Natural killer cell (primary cell): ENCODE measurements around the gene LRRC2. TPM values are rescaled to one million over a fixed set of nuclear protein-coding genes. Genes with fewer than 3 reads are reported as not detected.
A peak's percentile ranks its signal among the peaks of the same experiment; 100 is the strongest.

Source experiments
- ATAC-seq, 3 donors: fragments of 150-1000 bp in 2 of 3; fragments of 200-7000 bp in 1 of 3; cut with Tn5 transposase; 1 replicate in 1 of 3; 2 replicates in 2 of 3; pipeline ENCODE4 v1.10.0; 2021; ENCODE audit warnings: mild to moderate bottlenecking in 2 of 3, moderate library complexity in 2 of 3
- DNase-seq, 2 donors: peaks; one replicate each; pipeline versions ENCODE4 v3.0.0 to v3.0.0-alpha.2; 2013 to 2021; ENCODE audit warnings: mixed read lengths in 1 of 2
- H3K27ac ChIP-seq: one replicate; pipeline ENCODE4 v1.5.1; 2013; ENCODE audit warnings: mild to moderate bottlenecking, low read length
- H3K27me3 ChIP-seq: one replicate; pipeline ENCODE4 v1.6.1; 2013; ENCODE audit warnings: low read length; ENCODE audit not compliant: control insufficient read depth, insufficient read depth
- H3K36me3 ChIP-seq: one replicate; pipeline ENCODE4 v1.6.1; 2013; ENCODE audit warnings: low read length; ENCODE audit not compliant: control insufficient read depth, insufficient read depth
- H3K4me1 ChIP-seq: one replicate; pipeline ENCODE4 v1.6.1; 2013; ENCODE audit warnings: low read length; ENCODE audit not compliant: control insufficient read depth, insufficient read depth
- H3K4me3 ChIP-seq: one replicate; pipeline ENCODE4 v1.5.1; 2013; ENCODE audit warnings: low read length
- H3K9me3 ChIP-seq: one replicate; pipeline ENCODE4 v1.6.1; 2013; ENCODE audit warnings: low read length; ENCODE audit not compliant: control insufficient read depth, insufficient read depth
- H3K27ac Mint-ChIP-seq, 2 donors: one replicate each; pipeline ENCODE4 v1.8.0; 2022; ENCODE audit warnings: mild to moderate bottlenecking in 2 of 2, mixed read lengths in 2 of 2, moderate library complexity in 1 of 2
- H3K27me3 Mint-ChIP-seq, 2 donors: one replicate each; pipeline ENCODE4 v1.8.0; 2022; ENCODE audit warnings: low read depth in 2 of 2, mixed read lengths in 2 of 2
- H3K36me3 Mint-ChIP-seq: one replicate; pipeline ENCODE4 v1.8.0; 2022; ENCODE audit warnings: mixed read lengths
- H3K4me1 Mint-ChIP-seq, 2 donors: one replicate each; pipeline ENCODE4 v1.8.0; 2022; ENCODE audit warnings: mixed read lengths in 2 of 2
- H3K4me3 Mint-ChIP-seq: one replicate; pipeline ENCODE4 v1.8.0; 2022; ENCODE audit warnings: mild to moderate bottlenecking, moderate library complexity, mixed read lengths
- H3K9me3 Mint-ChIP-seq, 2 donors: one replicate each; pipeline ENCODE4 v1.8.0; 2022; ENCODE audit warnings: mixed read lengths in 2 of 2
- CTCF ChIP-seq: fragments of 200-600 bp; IDR thresholded peaks from one replicate; pipeline ENCODE4 v1.8.0; 2022; ENCODE audit warnings: antibody characterized with exemption
- WGBS: methylation state at CpG from one replicate; pipeline ENCODE4 v1.1.7; 2013; ENCODE audit warnings: missing lambda C conversion rate; ENCODE audit not compliant: insufficient coverage; 5-methylcytosine and 5-hydroxymethylcytosine counted together
- intact Hi-C: fragments of 100-400 bp; cut with micrococcal nuclease; formaldehyde crosslinking; loops from one replicate; pipeline ENCODE4 v1.14.2; 2022
- total RNA-seq, 4 donors: library from RNA; stranded (reverse); fragments of 120-200 nt in 1 of 4; gene quantifications; one replicate each; pipeline versions ENCODE4 v1.2.3 to v1.2.4, GENCODE V29; 2013 to 2022

Gene LRRC2
- total RNA-seq, 3 donors from 2014 or later (not counting 1 experiment from before 2014, with no cell fraction given) = 0.18 TPM; not detected in 2

DNA sequence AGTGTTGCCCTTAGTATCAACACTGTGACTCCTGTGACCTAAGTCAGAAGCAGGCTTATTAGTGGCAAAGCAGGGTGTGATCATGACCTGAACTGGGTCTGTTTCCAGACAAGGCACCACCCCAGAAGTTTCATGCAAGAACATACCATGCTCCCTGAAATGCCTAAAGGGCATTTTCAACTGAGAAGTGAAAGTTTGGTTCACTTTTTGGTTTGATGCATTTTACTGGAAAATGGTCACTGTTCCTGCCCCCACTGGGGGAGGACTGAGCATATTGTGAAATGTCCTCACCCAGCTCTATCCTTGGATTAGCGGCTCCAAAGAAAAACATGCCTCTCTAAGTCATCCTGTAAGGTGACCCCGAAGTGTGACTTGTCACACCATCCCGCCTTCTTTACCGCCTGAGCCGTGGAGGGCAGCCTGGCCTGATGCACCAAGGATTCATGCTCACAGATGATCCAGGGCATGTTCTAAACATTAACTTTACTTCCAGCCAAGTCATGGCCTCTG lies 43.2 kb upstream of the LRRC2 start:
- Mint-ChIP-seq H3K4me3 (no peak overlapping the region), H3K9me3 (no peaks in the 10 kb centered on the region), H3K4me1 (no peaks in the 10 kb centered on the region), H3K27ac (no peak overlapping the region), H3K27me3 (peaks cover 15 to 16% of the 10 kb centered on the region in 2 donors), H3K36me3 (no peaks in the 10 kb centered on the region)
- whole genome bisulfite sequencing = 83% methylated on average over 5 of the region's 5 CpGs
- no peaks in the 10 kb centered on the region for H3K36me3 ChIP-seq
- H3K4me1 ChIP-seq = no peaks in the 10 kb centered on the region
- intact Hi-C loops = no loop called here
- ATAC-seq (no peak), DNase-seq (no peak)
- H3K27me3 ChIP-seq = no peaks in the 10 kb centered on the region
- TF ChIP-seq CTCF = no peak
- H3K9me3 ChIP-seq = no peaks in the 10 kb centered on the region
- H3K4me3 ChIP-seq = no peak overlapping the region
- H3K27ac ChIP-seq = no peak overlapping the region

- 72% methylated on average over 6 of the region's 6 CpGs for WGBS
- ATAC-seq (no peak), DNase-seq (no peak)
- H3K27me3 Mint-ChIP-seq = peaks cover 8 to 14% of the 10 kb centered on the region in 2 donors
- H3K9me3 Mint-ChIP-seq = no peaks in the 10 kb centered on the region
- H3K27ac Mint-ChIP-seq = no peak overlapping the region
- no peaks in the 10 kb centered on the region for H3K36me3 Mint-ChIP-seq
- no peaks in the 10 kb centered on the region for H3K9me3 ChIP-seq
- H3K4me3 ChIP-seq = no peak overlapping the region
- no peak overlapping the region for H3K27ac ChIP-seq
- H3K4me1 ChIP-seq = no peaks in the 10 kb centered on the region
- intact Hi-C loops = no loop called here
- H3K27me3 ChIP-seq = no peaks in the 10 kb centered on the region
- H3K4me1 Mint-ChIP-seq = peaks cover 0 to 5% of the 10 kb centered on the region in 2 donors
- no peaks in the 10 kb centered on the region for H3K36me3 ChIP-seq
- no peak for TF ChIP-seq CTCF
- H3K4me3 Mint-ChIP-seq = no peak overlapping the region
Observed at GRCh38 chr3:46607603-46608028, 41.5 kb upstream of the LRRC2 start.

DNA sequence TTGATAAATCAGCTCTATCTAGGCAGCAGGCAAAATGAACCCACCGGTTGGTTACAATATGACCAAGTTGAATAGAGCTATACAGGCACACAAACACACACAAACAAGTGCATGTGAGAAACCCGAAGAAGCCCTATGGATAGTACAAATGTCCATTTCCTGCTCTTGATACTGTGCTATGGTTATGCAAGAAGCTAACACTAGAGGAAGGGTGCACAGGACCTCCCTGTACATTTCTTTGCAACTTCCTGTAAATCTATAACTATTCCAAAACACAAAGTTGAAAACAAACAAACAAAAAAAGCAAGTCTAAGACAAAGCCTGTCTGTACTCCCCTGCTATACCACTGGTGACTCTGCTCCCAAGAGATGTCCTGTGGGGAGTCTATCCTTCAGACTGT lies 38.0 kb upstream of the LRRC2 start:
- Histone ChIP-seq H3K27ac (no peak overlapping the region), H3K9me3 (no peaks in the 10 kb centered on the region), H3K27me3 (no peaks in the 10 kb centered on the region), H3K4me3 (no peak overlapping the region), H3K36me3 (no peaks in the 10 kb centered on the region), H3K4me1 (no peaks in the 10 kb centered on the region)
- Mint-ChIP-seq H3K4me3 (no peak overlapping the region), H3K4me1 (peaks cover 0 to 5% of the 10 kb centered on the region in 2 donors), H3K9me3 (no peaks in the 10 kb centered on the region), H3K27me3 (peaks cover 0 to 3% of the 10 kb centered on the region in 2 donors), H3K27ac (no peak overlapping the region), H3K36me3 (no peaks in the 10 kb centered on the region)
- intact Hi-C loops = no loop called here
- DNase-seq = no peak
- ATAC-seq = peak in 1 of 3 donors; percentile 14
- 85% methylated on average over 2 of the region's 2 CpGs for WGBS
- no peak for TF ChIP-seq CTCF

GRCh38 chr3:46603446-46604046 lies 37.4 kb upstream of the LRRC2 start:
- Mint-ChIP-seq H3K27me3 (peaks cover 0 to 3% of the 10 kb centered on the region in 2 donors), H3K27ac (no peak overlapping the region), H3K36me3 (no peaks in the 10 kb centered on the region), H3K4me1 (peaks cover 0 to 5% of the 10 kb centered on the region in 2 donors), H3K9me3 (no peaks in the 10 kb centered on the region), H3K4me3 (no peak overlapping the region)
- no peaks in the 10 kb centered on the region for H3K4me1 ChIP-seq
- no peak overlapping the region for H3K27ac ChIP-seq
- ATAC-seq (no peak), DNase-seq (no peak)
- H3K4me3 ChIP-seq = no peak overlapping the region
- H3K27me3 ChIP-seq = no peaks in the 10 kb centered on the region
- TF ChIP-seq CTCF = no peak
- intact Hi-C loops = no loop called here
- H3K36me3 ChIP-seq = no peaks in the 10 kb centered on the region
- no peaks in the 10 kb centered on the region for H3K9me3 ChIP-seq
- 86% methylated on average over 1 of the region's 1 CpG for WGBS
